Measurements from ENCODE around the gene MRPS2. TPM values are rescaled to one million over a fixed set of nuclear protein-coding genes. Genes with fewer than 3 reads are reported as not detected.

MRPS2 gene
- total and polyA plus RNA-seq, 5 donors from 2014 or later, result 18.1 to 56.7 (median 51.5) TPM

- DNase-seq, result no peak
- Histone ChIP-seq H3K27ac (ENCODE audit: insufficient read depth, low read length, poor library complexity, severe bottlenecking) (no peak overlapping the region), H3K9me3 (ENCODE audit: control insufficient read depth in 2 of 2, low read length in 2 of 2) (no peaks in the 10 kb centered on the region), H3K4me3 (ENCODE audit: low read depth, low read length) (no peak overlapping the region), H3K27me3 (ENCODE audit: control insufficient read depth, insufficient read depth, low read length) (peaks cover 16% of the 10 kb centered on the region), H3K36me3 (ENCODE audit: control insufficient read depth, insufficient read depth, low read length) (no peaks in the 10 kb centered on the region), H3K4me1 (ENCODE audit: control insufficient read depth, insufficient read depth, low read length, poor library complexity, severe bottlenecking) (peaks cover 14% of the 10 kb centered on the region)
- H3K36me3 Mint-ChIP-seq, result no peaks in the 10 kb centered on the region
- H3K4me1 Mint-ChIP-seq, result peaks cover 2 to 22% (median 12%) of the 10 kb centered on the region in 4 donors
- H3K4me3 Mint-ChIP-seq, result peak overlapping the region; percentile 26 to 86 (median 58)
- no peak overlapping the region for H3K27ac Mint-ChIP-seq
- peaks cover 0 to 4% (median 0%) of the 10 kb centered on the region in 7 donors for H3K9me3 Mint-ChIP-seq
- ATAC-seq (ENCODE audit: low read depth in 2 of 2), result no peak
- H3K27me3 Mint-ChIP-seq, result peaks cover 42% of the 10 kb centered on the region
These were observed 18.3 kb upstream of the MRPS2 start for GRCh38 chr9:135482015-135482754.

- peaks cover 26% of the 10 kb centered on the region for H3K27me3 Mint-ChIP-seq
- DNase-seq (no peak), ATAC-seq (ENCODE audit: low read depth in 2 of 2) (no peak)
- no peaks in the 10 kb centered on the region for H3K9me3 Mint-ChIP-seq
- Histone ChIP-seq H3K4me1 (ENCODE audit: control insufficient read depth, insufficient read depth, low read length, poor library complexity, severe bottlenecking) (peaks cover 9% of the 10 kb centered on the region), H3K27me3 (ENCODE audit: control insufficient read depth, insufficient read depth, low read length) (peaks cover 16% of the 10 kb centered on the region), H3K4me3 (ENCODE audit: low read depth, low read length) (no peak overlapping the region), H3K27ac (ENCODE audit: insufficient read depth, low read length, poor library complexity, severe bottlenecking) (no peak overlapping the region), H3K36me3 (ENCODE audit: control insufficient read depth, insufficient read depth, low read length) (no peaks in the 10 kb centered on the region), H3K9me3 (ENCODE audit: control insufficient read depth in 2 of 2, low read length in 2 of 2) (no peaks in the 10 kb centered on the region)
- no peak overlapping the region for H3K27ac Mint-ChIP-seq
- peaks cover 0 to 8% (median 4%) of the 10 kb centered on the region in 4 donors for H3K4me1 Mint-ChIP-seq
- no peak overlapping the region for H3K4me3 Mint-ChIP-seq
- no peaks in the 10 kb centered on the region for H3K36me3 Mint-ChIP-seq
These were observed 15.8 kb upstream of the MRPS2 start for GRCh38 chr9:135484460-135485277.

- H3K36me3 ChIP-seq (ENCODE audit: control insufficient read depth, insufficient read depth, low read length), result no peaks in the 10 kb centered on the region
- H3K4me1 ChIP-seq (ENCODE audit: control insufficient read depth, insufficient read depth, low read length, poor library complexity, severe bottlenecking), result peaks cover 6% of the 10 kb centered on the region
- peaks cover 16% of the 10 kb centered on the region for H3K27me3 ChIP-seq (ENCODE audit: control insufficient read depth, insufficient read depth, low read length)
- Mint-ChIP-seq H3K27ac (no peak overlapping the region), H3K36me3 (no peaks in the 10 kb centered on the region), H3K27me3 (peaks cover 26% of the 10 kb centered on the region), H3K9me3 (no peaks in the 10 kb centered on the region), H3K4me3 (no peak overlapping the region), H3K4me1 (peaks cover 0 to 8% (median 4%) of the 10 kb centered on the region in 4 donors)
- DNase-seq, result no peak
- H3K4me3 ChIP-seq (ENCODE audit: low read depth, low read length), result no peak overlapping the region
- H3K9me3 ChIP-seq (ENCODE audit: control insufficient read depth in 2 of 2, low read length in 2 of 2), result no peaks in the 10 kb centered on the region
- no peak for ATAC-seq (ENCODE audit: low read depth in 2 of 2)
- H3K27ac ChIP-seq (ENCODE audit: insufficient read depth, low read length, poor library complexity, severe bottlenecking), result no peak overlapping the region
These were observed 15.1 kb upstream of the MRPS2 start for GRCh38 chr9:135485385-135485784.

DNA sequence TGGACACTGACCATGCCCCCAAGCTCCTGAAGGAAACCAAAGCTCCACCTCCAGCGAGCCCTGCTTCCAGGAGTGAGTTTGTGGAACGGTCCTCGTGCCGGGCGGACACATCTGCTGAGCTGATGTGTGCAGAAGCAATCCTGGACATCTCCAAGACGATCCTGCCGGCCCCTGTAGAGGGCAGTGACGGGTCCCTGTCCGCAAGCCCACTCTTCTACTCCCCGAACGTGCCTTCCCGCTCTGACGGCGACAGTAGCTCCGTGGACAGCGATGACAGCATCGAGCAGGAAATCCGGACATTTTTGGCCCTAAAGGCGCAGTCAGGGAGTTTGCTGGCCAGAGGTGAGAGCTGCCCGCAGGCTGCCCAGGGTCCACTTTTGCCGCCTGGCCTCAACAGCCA lies 14.7 kb upstream of the MRPS2 start:
- Mint-ChIP-seq H3K9me3 (no peaks in the 10 kb centered on the region), H3K36me3 (no peaks in the 10 kb centered on the region), H3K4me1 (peaks cover 0 to 8% (median 4%) of the 10 kb centered on the region in 4 donors), H3K4me3 (no peak overlapping the region), H3K27me3 (peaks cover 23% of the 10 kb centered on the region), H3K27ac (no peak overlapping the region)
- no peak for DNase-seq
- Histone ChIP-seq H3K4me1 (ENCODE audit: control insufficient read depth, insufficient read depth, low read length, poor library complexity, severe bottlenecking) (peaks cover 2% of the 10 kb centered on the region), H3K27me3 (ENCODE audit: control insufficient read depth, insufficient read depth, low read length) (peaks cover 15% of the 10 kb centered on the region), H3K36me3 (ENCODE audit: control insufficient read depth, insufficient read depth, low read length) (no peaks in the 10 kb centered on the region), H3K9me3 (ENCODE audit: control insufficient read depth in 2 of 2, low read length in 2 of 2) (no peaks in the 10 kb centered on the region), H3K4me3 (ENCODE audit: low read depth, low read length) (no peak overlapping the region), H3K27ac (ENCODE audit: insufficient read depth, low read length, poor library complexity, severe bottlenecking) (no peak overlapping the region)
- no peak for ATAC-seq (ENCODE audit: low read depth in 2 of 2)

GRCh38 chr9:135486267-135487065 lies 14.0 kb upstream of the MRPS2 start:
- H3K27ac Mint-ChIP-seq, result no peak overlapping the region
- no peak for ATAC-seq (ENCODE audit: low read depth in 2 of 2)
- Histone ChIP-seq H3K36me3 (ENCODE audit: control insufficient read depth, insufficient read depth, low read length) (no peaks in the 10 kb centered on the region), H3K27ac (ENCODE audit: insufficient read depth, low read length, poor library complexity, severe bottlenecking) (no peak overlapping the region), H3K9me3 (ENCODE audit: control insufficient read depth in 2 of 2, low read length in 2 of 2) (no peaks in the 10 kb centered on the region), H3K27me3 (ENCODE audit: control insufficient read depth, insufficient read depth, low read length) (peaks cover 14% of the 10 kb centered on the region), H3K4me1 (ENCODE audit: control insufficient read depth, insufficient read depth, low read length, poor library complexity, severe bottlenecking) (no peaks in the 10 kb centered on the region), H3K4me3 (ENCODE audit: low read depth, low read length) (no peak overlapping the region)
- no peaks in the 10 kb centered on the region for H3K9me3 Mint-ChIP-seq
- DNase-seq, result no peak
- H3K27me3 Mint-ChIP-seq, result peaks cover 20% of the 10 kb centered on the region
- H3K4me1 Mint-ChIP-seq, result peaks cover 0 to 8% (median 3%) of the 10 kb centered on the region in 4 donors
- no peak overlapping the region for H3K4me3 Mint-ChIP-seq
- H3K36me3 Mint-ChIP-seq, result no peaks in the 10 kb centered on the region

DNA sequence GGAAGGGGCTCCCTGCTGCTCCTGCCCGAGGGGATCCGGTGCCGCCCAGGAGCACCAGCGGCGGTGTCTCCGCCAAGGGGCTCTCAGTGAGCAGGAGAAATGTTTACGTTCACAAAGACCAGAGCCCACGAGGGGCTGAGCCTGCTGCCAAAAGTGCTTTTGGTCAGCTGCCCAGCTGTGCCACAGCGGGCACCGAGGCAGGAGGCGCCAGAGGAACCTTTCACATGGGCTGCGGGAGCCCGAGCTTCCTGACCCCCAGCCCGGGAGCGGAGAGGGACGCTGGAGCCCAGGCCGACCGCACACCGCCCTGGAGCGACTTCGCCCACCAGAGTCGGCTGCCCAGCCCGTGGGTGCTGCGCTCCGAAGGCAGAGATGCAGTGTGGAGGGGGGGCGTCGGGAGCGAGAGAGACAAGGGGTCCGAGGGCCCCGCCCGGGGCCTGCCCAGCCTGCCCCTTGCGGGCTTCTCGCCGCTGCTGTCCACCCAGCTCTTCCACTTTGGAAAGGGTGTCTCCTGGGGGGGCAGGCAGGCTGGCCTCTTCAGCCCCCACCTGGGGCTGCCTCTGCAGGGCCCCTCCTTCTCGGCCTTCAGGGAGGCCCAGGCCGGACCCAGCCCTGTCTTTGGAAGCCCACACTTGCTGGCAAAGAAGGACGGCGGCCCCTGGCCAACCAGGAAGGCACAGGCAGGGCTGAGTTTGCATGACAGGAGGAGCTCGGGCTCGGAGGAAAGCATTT lies 13.0 kb upstream of the MRPS2 start:
- DNase-seq (no peak), ATAC-seq (ENCODE audit: low read depth in 2 of 2) (no peak)
- H3K27me3 ChIP-seq (ENCODE audit: control insufficient read depth, insufficient read depth, low read length), result peaks cover 6% of the 10 kb centered on the region
- no peaks in the 10 kb centered on the region for H3K9me3 ChIP-seq (ENCODE audit: control insufficient read depth in 2 of 2, low read length in 2 of 2)
- no peaks in the 10 kb centered on the region for H3K9me3 Mint-ChIP-seq
- H3K4me3 Mint-ChIP-seq, result no peak overlapping the region
- no peaks in the 10 kb centered on the region for H3K4me1 Mint-ChIP-seq
- H3K27ac Mint-ChIP-seq, result no peak overlapping the region
- no peak overlapping the region for H3K4me3 ChIP-seq (ENCODE audit: low read depth, low read length)
- peaks cover 10% of the 10 kb centered on the region for H3K27me3 Mint-ChIP-seq
- H3K36me3 ChIP-seq (ENCODE audit: control insufficient read depth, insufficient read depth, low read length), result no peaks in the 10 kb centered on the region
- H3K4me1 ChIP-seq (ENCODE audit: control insufficient read depth, insufficient read depth, low read length, poor library complexity, severe bottlenecking), result no peaks in the 10 kb centered on the region
- no peak overlapping the region for H3K27ac ChIP-seq (ENCODE audit: insufficient read depth, low read length, poor library complexity, severe bottlenecking)
- no peaks in the 10 kb centered on the region for H3K36me3 Mint-ChIP-seq

GRCh38 chr9:135488013-135488330 lies 12.5 kb upstream of the MRPS2 start:
- H3K27me3 Mint-ChIP-seq, result peaks cover 5% of the 10 kb centered on the region
- Histone ChIP-seq H3K4me3 (ENCODE audit: low read depth, low read length) (no peak overlapping the region), H3K36me3 (ENCODE audit: control insufficient read depth, insufficient read depth, low read length) (no peaks in the 10 kb centered on the region), H3K4me1 (ENCODE audit: control insufficient read depth, insufficient read depth, low read length, poor library complexity, severe bottlenecking) (no peaks in the 10 kb centered on the region), H3K27me3 (ENCODE audit: control insufficient read depth, insufficient read depth, low read length) (peaks cover 4% of the 10 kb centered on the region), H3K9me3 (ENCODE audit: control insufficient read depth in 2 of 2, low read length in 2 of 2) (no peaks in the 10 kb centered on the region), H3K27ac (ENCODE audit: insufficient read depth, low read length, poor library complexity, severe bottlenecking) (no peak overlapping the region)
- H3K27ac Mint-ChIP-seq, result no peak overlapping the region
- no peaks in the 10 kb centered on the region for H3K9me3 Mint-ChIP-seq
- H3K36me3 Mint-ChIP-seq, result no peaks in the 10 kb centered on the region
- DNase-seq (no peak), ATAC-seq (ENCODE audit: low read depth in 2 of 2) (no peak)
- no peaks in the 10 kb centered on the region for H3K4me1 Mint-ChIP-seq
- H3K4me3 Mint-ChIP-seq, result no peak overlapping the region

All from CD4-positive, CD25-positive, alpha-beta regulatory T cell (primary cell).